Esophagus muscularis mucosa (tissue), 3 donors: ENCODE measurements around the gene ZBED4.

ENCODE experiments used
- POLR2A ChIP-seq: fragments of 450-650 bp; IDR thresholded peaks from one replicate; pipeline ENCODE4 v1.6.1; 2017; ENCODE audit warnings: antibody characterized with exemption, moderate library complexity, mild to moderate bottlenecking, low read depth
- POLR2AphosphoS5 ChIP-seq, 2 donors: sonication (generic); formaldehyde crosslinking; IDR thresholded peaks; one replicate each; pipeline ENCODE4 v1.6.1; 2017; ENCODE audit warnings: antibody characterized with exemption in 2 of 2
- TF ChIP-seq, protein P1 (sequence below), 3 experiments: fragments of 200-600 bp in 2 of 3; fragments of 450-650 bp in 1 of 3; sonication (generic) in 2 of 3; IDR thresholded peaks; one replicate each; pipeline ENCODE4 v1.5.1; 2017 to 2019; ENCODE audit warnings: antibody characterized with exemption in 3 of 3, mild to moderate bottlenecking in 2 of 3, moderate library complexity in 1 of 3

DNA sequence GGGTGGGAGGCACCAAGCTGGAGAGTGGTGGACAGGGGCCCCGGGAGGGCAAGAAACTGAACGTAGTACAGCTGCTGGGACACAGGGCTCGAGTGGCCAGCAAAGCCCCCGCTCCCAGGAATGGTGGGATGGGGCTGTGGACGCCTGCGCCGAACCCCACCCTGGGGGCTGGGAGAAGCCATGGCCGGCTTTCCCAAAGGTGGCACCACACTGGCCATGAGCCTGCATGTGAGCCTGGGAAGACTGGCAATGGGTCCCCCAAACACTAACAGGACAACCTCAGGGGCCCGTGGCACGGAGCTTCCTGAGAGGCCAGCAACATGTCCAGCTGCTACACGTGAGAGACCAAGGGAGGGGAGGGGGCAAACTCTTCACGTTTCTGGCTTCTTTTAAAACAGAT lies 60.6 kb downstream of the ZBED4 start:
- TF ChIP-seq POLR2AphosphoS5 (IDR thresholded peaks at IDR 0.05) = no peak
- TF ChIP-seq, protein P1, sequence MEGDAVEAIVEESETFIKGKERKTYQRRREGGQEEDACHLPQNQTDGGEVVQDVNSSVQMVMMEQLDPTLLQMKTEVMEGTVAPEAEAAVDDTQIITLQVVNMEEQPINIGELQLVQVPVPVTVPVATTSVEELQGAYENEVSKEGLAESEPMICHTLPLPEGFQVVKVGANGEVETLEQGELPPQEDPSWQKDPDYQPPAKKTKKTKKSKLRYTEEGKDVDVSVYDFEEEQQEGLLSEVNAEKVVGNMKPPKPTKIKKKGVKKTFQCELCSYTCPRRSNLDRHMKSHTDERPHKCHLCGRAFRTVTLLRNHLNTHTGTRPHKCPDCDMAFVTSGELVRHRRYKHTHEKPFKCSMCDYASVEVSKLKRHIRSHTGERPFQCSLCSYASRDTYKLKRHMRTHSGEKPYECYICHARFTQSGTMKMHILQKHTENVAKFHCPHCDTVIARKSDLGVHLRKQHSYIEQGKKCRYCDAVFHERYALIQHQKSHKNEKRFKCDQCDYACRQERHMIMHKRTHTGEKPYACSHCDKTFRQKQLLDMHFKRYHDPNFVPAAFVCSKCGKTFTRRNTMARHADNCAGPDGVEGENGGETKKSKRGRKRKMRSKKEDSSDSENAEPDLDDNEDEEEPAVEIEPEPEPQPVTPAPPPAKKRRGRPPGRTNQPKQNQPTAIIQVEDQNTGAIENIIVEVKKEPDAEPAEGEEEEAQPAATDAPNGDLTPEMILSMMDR (IDR thresholded peaks at IDR 0.05) = no peak
- TF ChIP-seq POLR2A = no peak
